ENCODE data around the gene MYO18B.

GRCh38 chr22:25774575-25775026, 32.6 kb downstream of the MYO18B start:
- TF ChIP-seq CTCF (IDR thresholded peaks at IDR 0.05) (peak in 1 of 3 experiments; percentile 24), POLR2A (IDR thresholded peaks at IDR 0.05; ENCODE audit: low read depth) (no peak), POLR2AphosphoS5 (IDR thresholded peaks at IDR 0.05) (no peak)

Measured in esophagus muscularis mucosa (tissue), 3 donors.